Common myeloid progenitor, CD34-positive (primary cell): ENCODE measurements around the gene PRTFDC1.

Experiments
- CTCF ChIA-PET: fragments of 350-600 bp; sonication (Branson Sonifier 250); formaldehyde crosslinking; loops from one replicate; lab custom pipeline; 2021; ENCODE audit warnings: antibody characterized with exemption; lab: Charles Lee
- POLR2A ChIA-PET: fragments of 350-600 bp; sonication (Branson Sonifier 250); formaldehyde crosslinking; loops from one replicate; lab custom pipeline; 2021; ENCODE audit warnings: antibody characterized with exemption; lab: Charles Lee
- DNase-seq, 3 donors: peaks; one replicate each; pipeline versions ENCODE4 v3.0.0 to v3.0.0-alpha.2; 2013
- H3K27ac ChIP-seq, 2 experiments: 1 replicate in 1 of 2; 2 replicates in 1 of 2; pipeline ENCODE4 v1.7.0; 2013; ENCODE audit warnings: inconsistent platforms in 2 of 2, low read length in 2 of 2, mild to moderate bottlenecking in 2 of 2, low read depth in 1 of 2, moderate library complexity in 1 of 2; ENCODE audit not compliant: severe bottlenecking in 2 of 2, insufficient read depth in 1 of 2, poor library complexity in 1 of 2
- H3K27me3 ChIP-seq, 5 experiments: replicated peaks in 2 of 5; 1 replicate in 3 of 5; 2 replicates in 2 of 5; pipeline versions ENCODE4 v1.6.1 to v1.7.0; 2013; ENCODE audit warnings: low read length in 4 of 5, mild to moderate bottlenecking in 2 of 5, moderate library complexity in 2 of 5, inconsistent platforms in 1 of 5; ENCODE audit not compliant: insufficient read depth in 5 of 5, control insufficient read depth in 4 of 5
- H3K36me3 ChIP-seq, 4 experiments: 1 replicate in 2 of 4; 2 replicates in 2 of 4; pipeline versions ENCODE4 v1.6.1 to v1.7.0; 2013; ENCODE audit warnings: low read length in 3 of 4, control low read depth in 1 of 4, mild to moderate bottlenecking in 1 of 4; ENCODE audit not compliant: control insufficient read depth in 4 of 4, insufficient read depth in 4 of 4
- H3K4me1 ChIP-seq, 4 experiments: 1 replicate in 3 of 4; 2 replicates in 1 of 4; pipeline versions ENCODE4 v1.6.1 to v1.7.1; 2013; ENCODE audit warnings: low read length in 3 of 4, mild to moderate bottlenecking in 3 of 4, control low read depth in 1 of 4, inconsistent platforms in 1 of 4, moderate library complexity in 1 of 4; ENCODE audit not compliant: control insufficient read depth in 4 of 4, insufficient read depth in 4 of 4; ENCODE audit errors: control extremely low read depth in 1 of 4
- H3K4me3 ChIP-seq, 7 experiments: 1 replicate in 4 of 7; 2 replicates in 3 of 7; pipeline versions ENCODE4 v1.5.1 to v1.7.0; 2013; ENCODE audit warnings: mild to moderate bottlenecking in 7 of 7, low read length in 6 of 7, moderate library complexity in 6 of 7, inconsistent platforms in 2 of 7, low read depth in 2 of 7, control low read depth in 1 of 7; ENCODE audit not compliant: insufficient read depth in 4 of 7, control insufficient read depth in 1 of 7; ENCODE audit errors: extremely low read depth in 1 of 7
- H3K9me3 ChIP-seq, 5 experiments: 1 replicate in 4 of 5; 2 replicates in 1 of 5; pipeline versions ENCODE4 v1.6.1 to v1.7.1; 2013; ENCODE audit warnings: low read length in 4 of 5, mild to moderate bottlenecking in 2 of 5, inconsistent platforms in 1 of 5, low read depth in 1 of 5, moderate library complexity in 1 of 5; ENCODE audit not compliant: control insufficient read depth in 4 of 5, insufficient read depth in 2 of 5; ENCODE audit errors: control extremely low read depth in 1 of 5
- WGBS: methylation state at CpG from one replicate; pipeline ENCODE4 v1.1.5; 2013; ENCODE audit not compliant: insufficient coverage; 5-methylcytosine and 5-hydroxymethylcytosine counted together

Gene PRTFDC1

DNA sequence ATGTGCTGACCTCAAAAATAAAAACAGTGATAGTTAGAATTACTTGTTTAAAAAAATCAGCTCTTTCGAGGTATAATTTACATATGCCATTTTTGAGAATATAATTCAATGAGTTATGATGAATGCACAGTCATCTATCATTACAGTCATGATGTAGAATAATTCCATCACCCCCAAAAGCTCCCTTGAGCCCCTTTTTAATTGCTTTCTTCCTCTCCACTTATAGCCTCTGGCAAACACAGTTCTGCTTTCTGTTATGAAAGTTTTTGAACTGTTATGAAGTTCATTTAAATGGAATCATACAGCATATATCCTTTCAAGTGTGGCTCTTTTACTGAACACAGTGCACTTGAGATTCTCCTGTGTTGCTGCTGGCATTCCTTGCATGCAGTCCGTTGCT lies 41.4 kb downstream of the PRTFDC1 start:
- ChIA-PET CTCF (interaction anchor here (1.4 to 1.7 kb wide), 2 partner anchors 26 to 28 kb away, joined by 5 to 7 read pairs; no protein-coding TSS in a partner anchor), POLR2A (no interaction called here)
- Histone ChIP-seq H3K4me3 (no peak overlapping the region), H3K27ac (no peak overlapping the region), H3K36me3 (no peaks in the 10 kb centered on the region), H3K4me1 (peaks cover 0 to 20% (median 9%) of the 10 kb centered on the region in 4 experiments), H3K27me3 (no peaks in the 10 kb centered on the region), H3K9me3 (peaks cover 0 to 2% (median 0%) of the 10 kb centered on the region in 5 experiments)
- DNase-seq: peak in 2 of 3 donors; percentile 40 to 58
- 100% methylated on average over 1 of the region's 2 CpGs for WGBS

DNA sequence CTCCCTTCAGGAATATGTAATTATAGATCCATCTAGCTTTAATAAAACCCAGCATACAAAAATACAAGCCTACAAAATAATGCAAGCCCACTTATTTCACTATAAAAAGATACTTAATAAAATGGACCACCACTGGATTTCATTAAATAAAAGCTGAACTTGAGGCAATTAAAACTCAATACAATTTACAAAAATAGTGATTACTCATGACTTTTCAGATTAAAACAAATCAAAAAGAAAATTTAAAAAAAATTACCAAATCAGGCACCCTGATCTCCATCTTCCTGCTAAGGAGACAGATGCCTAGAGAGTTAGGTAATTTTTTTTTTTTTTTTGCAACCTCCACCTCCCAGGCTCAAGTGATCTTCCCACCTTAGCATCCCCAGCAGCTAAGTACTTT lies 41.8 kb downstream of the PRTFDC1 start:
- DNase-seq: no peak
- Histone ChIP-seq H3K36me3 (no peaks in the 10 kb centered on the region), H3K4me1 (peaks cover 0 to 20% (median 9%) of the 10 kb centered on the region in 4 experiments), H3K9me3 (peaks cover 0 to 2% (median 0%) of the 10 kb centered on the region in 5 experiments), H3K27ac (no peak overlapping the region), H3K4me3 (no peak overlapping the region), H3K27me3 (no peaks in the 10 kb centered on the region)
- ChIA-PET POLR2A (no interaction called here), CTCF (interaction anchor here (1.4 to 1.7 kb wide), 2 partner anchors 26 to 28 kb away, joined by 5 to 7 read pairs; no protein-coding TSS in a partner anchor)

DNA sequence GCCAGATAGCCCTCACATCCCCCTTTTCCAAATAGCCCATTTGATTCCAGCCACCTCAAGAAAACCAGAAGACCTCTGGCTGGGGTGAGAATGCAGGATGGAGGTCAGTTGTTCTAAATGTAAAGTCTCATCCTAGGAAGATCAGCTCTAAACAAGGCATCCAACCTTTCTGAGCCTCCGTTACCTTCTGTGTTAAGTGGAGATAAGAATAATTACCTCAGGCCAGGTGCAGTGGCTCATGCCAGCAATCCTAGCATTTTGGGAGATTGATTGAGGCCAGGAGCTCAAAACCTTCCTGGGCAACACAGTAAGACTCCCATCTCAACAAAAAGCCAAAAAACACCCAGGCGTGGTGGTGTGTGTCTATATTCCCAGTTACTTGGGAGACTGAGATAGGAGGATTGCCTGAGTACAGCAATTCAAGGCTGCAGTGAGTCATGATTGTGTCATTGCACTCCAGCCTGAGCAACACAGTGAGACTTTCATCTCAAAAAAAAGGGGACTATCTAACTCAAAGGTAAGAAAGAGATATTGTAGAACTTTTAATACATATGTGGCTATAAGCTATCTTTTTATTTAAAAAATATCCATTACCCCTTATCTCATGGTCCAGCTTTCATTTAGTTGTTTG lies 43.5 kb downstream of the PRTFDC1 start:
- ChIA-PET POLR2A (no interaction called here), CTCF (interaction anchor here (1.4 kb wide), 1 partner anchor 19 kb away, joined by 3 read pairs; no protein-coding TSS in a partner anchor)
- Histone ChIP-seq H3K27me3 (no peaks in the 10 kb centered on the region), H3K27ac (no peak overlapping the region), H3K4me1 (peaks cover 0 to 20% (median 9%) of the 10 kb centered on the region in 4 experiments), H3K4me3 (no peak overlapping the region), H3K9me3 (peaks cover 0 to 2% (median 0%) of the 10 kb centered on the region in 5 experiments), H3K36me3 (no peaks in the 10 kb centered on the region)
- DNase-seq: peak in 2 of 3 donors; percentile 60 to 70
- whole genome bisulfite sequencing: no CpG with 5 or more reads among the region's 2 CpGs

DNA sequence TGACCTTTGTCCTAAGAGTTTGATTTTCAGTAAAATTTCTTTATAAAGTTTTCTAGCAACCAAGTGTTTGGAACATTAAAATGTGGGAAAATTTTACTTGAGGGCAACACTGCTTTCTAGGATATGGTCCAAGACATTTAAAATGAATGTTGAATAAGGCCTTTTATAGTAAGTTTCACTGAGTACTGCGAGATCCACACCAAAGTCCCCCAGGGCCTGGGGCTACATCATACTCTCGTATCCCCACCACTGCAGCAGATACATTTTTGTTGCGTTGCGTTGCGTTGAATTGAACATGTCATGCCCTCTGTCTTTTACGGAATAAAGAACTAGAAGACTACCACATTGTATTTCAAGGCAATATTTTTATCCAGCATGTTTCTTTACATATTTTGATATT lies 44.5 kb downstream of the PRTFDC1 start:
- 96% methylated on average over 5 of the region's 6 CpGs for WGBS
- ChIA-PET POLR2A (no interaction called here), CTCF (no interaction called here)
- H3K4me3 ChIP-seq: no peak overlapping the region
- H3K4me1 ChIP-seq: peaks cover 0 to 20% (median 9%) of the 10 kb centered on the region in 4 experiments
- no peaks in the 10 kb centered on the region for H3K27me3 ChIP-seq
- DNase-seq: no peak
- H3K9me3 ChIP-seq: peaks cover 0 to 2% (median 0%) of the 10 kb centered on the region in 5 experiments
- no peaks in the 10 kb centered on the region for H3K36me3 ChIP-seq
- H3K27ac ChIP-seq: no peak overlapping the region

DNA sequence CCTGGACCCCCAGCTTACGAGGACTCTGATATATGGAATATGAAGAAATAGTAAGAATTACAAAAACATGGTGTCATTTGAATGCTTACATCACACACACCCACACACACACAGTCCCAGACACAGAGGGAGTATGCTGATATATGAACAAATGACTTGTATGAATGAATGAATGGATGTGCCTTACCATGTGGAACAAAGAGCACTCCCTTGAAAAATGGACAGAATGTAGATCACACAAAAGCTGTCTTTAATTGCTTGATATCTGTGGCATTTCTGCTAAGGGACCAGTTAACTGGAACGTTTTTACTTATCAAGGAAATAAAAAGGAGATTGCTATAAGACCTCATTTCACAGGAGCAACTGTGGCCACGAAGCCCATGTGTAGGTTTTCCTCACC lies 46.0 kb downstream of the PRTFDC1 start:
- Histone ChIP-seq H3K9me3 (peaks cover 0 to 2% (median 0%) of the 10 kb centered on the region in 5 experiments), H3K36me3 (no peaks in the 10 kb centered on the region), H3K4me3 (no peak overlapping the region), H3K27ac (no peak overlapping the region), H3K27me3 (no peaks in the 10 kb centered on the region), H3K4me1 (peaks cover 0 to 20% (median 12%) of the 10 kb centered on the region in 4 experiments)
- no peak for DNase-seq
- ChIA-PET POLR2A (interaction anchor here (0.5 kb wide), 1 partner anchor 8 kb away, joined by 3 read pairs; no protein-coding TSS in a partner anchor), CTCF (interaction anchor here (0.7 kb wide), 1 partner anchor 12 kb away, joined by 4 read pairs; no protein-coding TSS in a partner anchor)
- WGBS: 94% methylated on average over 2 of the region's 3 CpGs

DNA sequence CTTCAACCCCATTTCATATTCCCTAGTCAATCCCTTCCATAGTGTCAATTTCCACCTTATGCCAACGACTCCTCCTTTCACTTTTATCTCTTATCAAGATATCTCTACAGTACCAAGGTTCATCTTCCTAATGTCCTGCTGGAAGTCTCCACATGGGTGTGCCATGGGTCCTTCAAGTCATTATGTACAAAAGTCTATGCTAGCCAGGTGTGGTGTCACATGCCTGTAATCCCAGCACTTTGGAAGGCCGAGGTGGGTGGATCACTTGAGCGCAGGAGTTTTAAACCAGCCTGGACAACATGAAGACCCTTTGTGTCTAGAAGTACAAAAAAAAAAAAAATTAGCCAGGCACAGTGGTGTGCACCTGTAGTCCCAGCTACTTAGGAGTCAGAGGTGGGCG lies 47.6 kb downstream of the PRTFDC1 start:
- ChIA-PET POLR2A (no interaction called here), CTCF (no interaction called here)
- Histone ChIP-seq H3K4me3 (no peak overlapping the region), H3K4me1 (peaks cover 0 to 19% (median 13%) of the 10 kb centered on the region in 4 experiments), H3K9me3 (peaks cover 0 to 2% (median 0%) of the 10 kb centered on the region in 5 experiments), H3K36me3 (no peaks in the 10 kb centered on the region), H3K27me3 (no peaks in the 10 kb centered on the region), H3K27ac (no peak overlapping the region)
- no peak for DNase-seq
- 93% methylated on average over 4 of the region's 4 CpGs for WGBS

DNA sequence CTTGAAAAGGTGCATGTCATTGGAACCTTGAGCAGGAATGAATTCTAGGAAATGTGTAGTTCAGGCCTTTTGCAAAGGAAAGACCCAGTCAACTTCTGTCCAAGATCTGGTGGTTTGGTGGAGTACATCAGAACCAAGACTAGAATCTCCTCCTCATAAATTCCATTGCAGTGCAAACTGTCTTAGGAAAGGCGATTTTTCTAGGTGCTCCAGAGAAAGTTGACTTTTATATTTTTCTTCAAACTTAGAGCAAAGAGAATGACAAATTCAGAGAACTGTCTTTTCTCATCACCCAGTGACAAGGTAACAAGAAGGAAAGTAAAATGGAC lies 50.0 kb downstream of the PRTFDC1 start:
- no peaks in the 10 kb centered on the region for H3K27me3 ChIP-seq
- POLR2A ChIA-PET: interaction anchor here (0.6 kb wide), 1 partner anchor 50 kb away, joined by 3 read pairs; no protein-coding TSS in a partner anchor

More for the DNA sequence above, 50.0 kb downstream of the PRTFDC1 start:
- Histone ChIP-seq H3K4me3 (no peak overlapping the region), H3K27ac (no peak overlapping the region), H3K4me1 (peaks cover 0 to 21% (median 14%) of the 10 kb centered on the region in 4 experiments), H3K36me3 (no peaks in the 10 kb centered on the region), H3K9me3 (peaks cover 0 to 2% (median 0%) of the 10 kb centered on the region in 5 experiments)
- CTCF ChIA-PET: no interaction called here
- WGBS: no CpG with 5 or more reads among the region's 1 CpG
- DNase-seq: no peak
